Ishikawa (cell line): ENCODE measurements around the gene MRPL11.

Experiments
- CEBPB ChIP-seq: IDR thresholded peaks from 2 replicates; pipeline ENCODE4 v1.6.1; 2012
- CREB1 ChIP-seq: IDR thresholded peaks from 2 replicates; pipeline ENCODE4 v1.6.1; 2012; ENCODE audit warnings: low read depth
- EGR1 ChIP-seq: IDR thresholded peaks from 2 replicates; pipeline ENCODE4 v1.6.1; 2012
- EP300 ChIP-seq: IDR thresholded peaks from 2 replicates; pipeline ENCODE4 v1.6.1; 2012; ENCODE audit warnings: borderline replicate concordance
- FOXM1 ChIP-seq: IDR thresholded peaks from 2 replicates; pipeline ENCODE4 v1.6.1; 2012; ENCODE audit warnings: low read depth, borderline replicate concordance
- NFIC ChIP-seq: IDR thresholded peaks from 2 replicates; pipeline ENCODE4 v1.6.1; 2012
- RAD21 ChIP-seq: IDR thresholded peaks from 2 replicates; pipeline ENCODE4 v1.6.1; 2012; ENCODE audit warnings: low read depth
- TAF1 ChIP-seq: IDR thresholded peaks from 2 replicates; pipeline ENCODE4 v1.6.1; 2012; ENCODE audit warnings: low read depth, mild to moderate bottlenecking
- TCF12 ChIP-seq: IDR thresholded peaks from 2 replicates; pipeline ENCODE4 v1.6.1; 2012; ENCODE audit warnings: low read depth
- TEAD4 ChIP-seq: IDR thresholded peaks from 2 replicates; pipeline ENCODE4 v1.6.1; 2012
- YY1 ChIP-seq: IDR thresholded peaks from 2 replicates; pipeline ENCODE4 v1.6.1; 2012; ENCODE audit warnings: low read depth
- ZBTB7A ChIP-seq: IDR thresholded peaks from 2 replicates; pipeline ENCODE4 v1.6.1; 2012; ENCODE audit warnings: low read depth
- TF ChIP-seq, protein P1 (sequence below): IDR thresholded peaks from 2 replicates; pipeline ENCODE4 v1.6.1; 2012; ENCODE audit warnings: low read depth, mild to moderate bottlenecking
- TF ChIP-seq, protein P2 (sequence below): IDR thresholded peaks from 2 replicates; pipeline ENCODE4 v1.6.1; 2012
- TF ChIP-seq, protein P3 (sequence below): IDR thresholded peaks from 2 replicates; pipeline ENCODE4 v1.6.1; 2012

Gene MRPL11

DNA sequence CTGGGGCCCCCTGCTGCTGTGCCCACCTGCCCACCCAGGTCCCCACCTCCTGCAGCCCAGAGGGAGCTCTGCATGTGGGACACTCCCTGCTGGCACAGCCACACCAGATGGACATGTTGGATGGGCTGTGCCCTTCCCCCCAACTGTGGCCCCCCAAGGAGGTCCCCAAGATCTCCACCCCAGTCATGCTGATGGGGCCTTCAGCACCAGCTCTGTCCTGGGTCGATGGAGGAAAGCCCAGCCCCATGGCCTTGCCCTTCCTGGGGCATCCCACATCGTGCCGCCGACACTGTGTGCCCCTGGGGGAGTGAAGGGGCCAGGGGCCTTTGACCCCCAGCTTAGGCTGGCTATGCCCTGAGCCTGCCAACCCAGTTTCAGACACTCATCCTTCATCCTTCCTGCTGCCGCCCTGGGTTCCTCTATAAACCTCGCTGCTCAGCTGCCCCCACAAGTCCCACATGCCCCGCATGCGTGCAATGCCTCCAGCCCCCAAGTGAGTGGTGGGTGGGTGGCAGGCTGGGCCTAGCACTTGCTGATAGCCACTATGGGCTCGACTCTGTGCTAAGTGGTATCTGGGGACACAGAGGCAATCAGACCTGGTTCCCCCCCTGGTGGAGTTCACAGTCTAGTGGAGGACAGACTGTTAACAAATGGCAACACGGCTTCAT is 37.7 kb upstream of the MRPL11 start:
- TF ChIP-seq TCF12 (no peak), TEAD4 (no peak), CREB1 (no peak), TAF1 (no peak), FOXM1 (no peak), CEBPB (no peak)
- TF ChIP-seq, protein P1, sequence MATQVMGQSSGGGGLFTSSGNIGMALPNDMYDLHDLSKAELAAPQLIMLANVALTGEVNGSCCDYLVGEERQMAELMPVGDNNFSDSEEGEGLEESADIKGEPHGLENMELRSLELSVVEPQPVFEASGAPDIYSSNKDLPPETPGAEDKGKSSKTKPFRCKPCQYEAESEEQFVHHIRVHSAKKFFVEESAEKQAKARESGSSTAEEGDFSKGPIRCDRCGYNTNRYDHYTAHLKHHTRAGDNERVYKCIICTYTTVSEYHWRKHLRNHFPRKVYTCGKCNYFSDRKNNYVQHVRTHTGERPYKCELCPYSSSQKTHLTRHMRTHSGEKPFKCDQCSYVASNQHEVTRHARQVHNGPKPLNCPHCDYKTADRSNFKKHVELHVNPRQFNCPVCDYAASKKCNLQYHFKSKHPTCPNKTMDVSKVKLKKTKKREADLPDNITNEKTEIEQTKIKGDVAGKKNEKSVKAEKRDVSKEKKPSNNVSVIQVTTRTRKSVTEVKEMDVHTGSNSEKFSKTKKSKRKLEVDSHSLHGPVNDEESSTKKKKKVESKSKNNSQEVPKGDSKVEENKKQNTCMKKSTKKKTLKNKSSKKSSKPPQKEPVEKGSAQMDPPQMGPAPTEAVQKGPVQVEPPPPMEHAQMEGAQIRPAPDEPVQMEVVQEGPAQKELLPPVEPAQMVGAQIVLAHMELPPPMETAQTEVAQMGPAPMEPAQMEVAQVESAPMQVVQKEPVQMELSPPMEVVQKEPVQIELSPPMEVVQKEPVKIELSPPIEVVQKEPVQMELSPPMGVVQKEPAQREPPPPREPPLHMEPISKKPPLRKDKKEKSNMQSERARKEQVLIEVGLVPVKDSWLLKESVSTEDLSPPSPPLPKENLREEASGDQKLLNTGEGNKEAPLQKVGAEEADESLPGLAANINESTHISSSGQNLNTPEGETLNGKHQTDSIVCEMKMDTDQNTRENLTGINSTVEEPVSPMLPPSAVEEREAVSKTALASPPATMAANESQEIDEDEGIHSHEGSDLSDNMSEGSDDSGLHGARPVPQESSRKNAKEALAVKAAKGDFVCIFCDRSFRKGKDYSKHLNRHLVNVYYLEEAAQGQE: no peak
- TF ChIP-seq, protein P2, sequence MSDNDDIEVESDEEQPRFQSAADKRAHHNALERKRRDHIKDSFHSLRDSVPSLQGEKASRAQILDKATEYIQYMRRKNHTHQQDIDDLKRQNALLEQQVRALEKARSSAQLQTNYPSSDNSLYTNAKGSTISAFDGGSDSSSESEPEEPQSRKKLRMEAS: no peak

DNA sequence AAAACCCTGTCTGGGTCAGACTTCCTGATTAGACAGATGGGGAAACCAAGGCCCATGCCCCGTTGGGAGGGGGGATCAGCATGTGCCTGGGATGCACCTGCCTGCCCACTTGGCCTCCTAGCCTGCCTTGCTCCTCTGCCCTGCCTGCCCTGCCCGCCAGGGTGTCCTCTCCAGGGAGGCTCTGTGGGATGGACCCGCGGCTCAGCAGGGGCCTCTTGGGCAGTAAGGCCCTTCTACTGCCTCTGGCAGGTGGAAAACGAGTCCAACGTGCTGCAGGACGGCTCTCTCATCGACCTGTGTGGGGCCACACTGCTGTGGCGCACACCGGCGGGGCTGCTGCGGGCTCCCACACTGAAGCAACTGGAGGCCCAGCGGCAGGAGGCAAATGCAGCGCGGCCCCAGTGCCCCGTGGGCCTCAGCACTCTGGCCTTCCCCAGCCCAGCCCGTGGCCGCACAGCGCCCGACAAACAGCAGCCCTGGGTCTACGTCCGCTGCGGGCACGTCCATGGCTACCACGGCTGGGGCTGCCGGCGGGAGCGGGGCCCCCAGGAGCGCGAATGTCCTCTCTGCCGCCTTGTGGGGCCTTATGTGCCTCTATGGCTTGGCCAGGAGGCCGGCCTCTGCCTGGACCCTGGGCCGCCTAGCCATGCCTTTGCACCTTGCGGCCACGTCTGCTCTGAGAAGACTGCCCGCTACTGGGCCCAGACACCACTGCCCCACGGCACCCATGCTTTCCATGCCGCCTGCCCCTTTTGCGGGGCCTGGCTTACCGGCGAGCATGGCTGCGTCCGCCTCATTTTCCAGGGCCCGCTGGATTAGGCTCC is 36.9 kb upstream of the MRPL11 start:
- no peak for TF ChIP-seq EP300
- no peak for TF ChIP-seq EGR1
- no peak for TF ChIP-seq CEBPB
- TF ChIP-seq YY1: no peak
- TF ChIP-seq TEAD4: no peak
- TF ChIP-seq, protein P3, sequence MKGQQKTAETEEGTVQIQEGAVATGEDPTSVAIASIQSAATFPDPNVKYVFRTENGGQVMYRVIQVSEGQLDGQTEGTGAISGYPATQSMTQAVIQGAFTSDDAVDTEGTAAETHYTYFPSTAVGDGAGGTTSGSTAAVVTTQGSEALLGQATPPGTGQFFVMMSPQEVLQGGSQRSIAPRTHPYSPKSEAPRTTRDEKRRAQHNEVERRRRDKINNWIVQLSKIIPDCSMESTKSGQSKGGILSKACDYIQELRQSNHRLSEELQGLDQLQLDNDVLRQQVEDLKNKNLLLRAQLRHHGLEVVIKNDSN: no peak
- no peak for TF ChIP-seq FOXM1
- TF ChIP-seq, protein P1: no peak
- no peak for TF ChIP-seq TAF1
- TF ChIP-seq, protein P2: no peak
- no peak for TF ChIP-seq TCF12
- TF ChIP-seq RAD21: no peak
- no peak for TF ChIP-seq NFIC
- TF ChIP-seq ZBTB7A: no peak
- TF ChIP-seq CREB1: no peak

DNA sequence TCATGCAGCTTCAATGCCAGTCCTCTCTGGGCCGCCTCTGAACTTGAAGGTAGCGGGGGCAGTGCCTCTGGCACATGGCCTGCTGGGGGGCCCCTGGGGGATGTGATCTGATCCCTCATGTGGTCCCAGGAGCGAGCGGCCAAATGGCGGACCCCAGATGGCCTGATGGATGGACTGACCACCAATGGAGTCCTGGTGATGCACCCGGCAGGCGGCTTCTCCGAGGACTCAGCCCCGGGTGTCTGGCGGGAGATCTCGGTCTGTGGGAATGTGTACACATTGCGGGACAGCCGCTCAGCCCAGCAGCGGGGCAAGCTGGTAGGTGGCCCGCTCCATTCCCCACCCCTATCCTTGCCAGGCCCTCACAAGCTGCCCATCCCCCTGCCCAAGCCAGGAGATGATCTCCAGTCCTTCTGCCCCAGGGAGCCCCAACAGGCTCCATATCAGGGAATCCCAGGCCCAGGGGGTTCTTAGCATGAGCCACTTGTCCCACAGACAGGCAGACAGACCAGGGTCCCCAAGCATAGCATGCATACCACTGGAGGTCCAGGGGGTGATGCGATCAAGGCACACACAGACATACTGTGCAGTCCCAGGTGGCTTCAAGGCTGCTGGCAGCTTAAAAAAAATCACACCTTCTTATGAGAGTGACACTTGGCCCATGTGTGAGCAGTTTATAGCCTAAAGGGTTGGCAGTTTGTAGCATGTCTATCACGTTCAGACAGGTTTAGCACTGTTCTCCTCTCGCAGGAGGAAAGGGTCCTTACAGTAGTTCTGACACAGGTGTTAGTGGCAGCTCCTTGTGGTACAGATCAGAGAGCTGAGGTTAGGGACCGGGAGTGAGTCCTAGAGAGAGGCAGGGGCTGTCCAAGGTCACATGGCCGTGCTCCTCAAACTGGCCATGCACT is 35.2 kb upstream of the MRPL11 start:
- TF ChIP-seq TEAD4 (no peak), NFIC (no peak), ZBTB7A (no peak)

DNA sequence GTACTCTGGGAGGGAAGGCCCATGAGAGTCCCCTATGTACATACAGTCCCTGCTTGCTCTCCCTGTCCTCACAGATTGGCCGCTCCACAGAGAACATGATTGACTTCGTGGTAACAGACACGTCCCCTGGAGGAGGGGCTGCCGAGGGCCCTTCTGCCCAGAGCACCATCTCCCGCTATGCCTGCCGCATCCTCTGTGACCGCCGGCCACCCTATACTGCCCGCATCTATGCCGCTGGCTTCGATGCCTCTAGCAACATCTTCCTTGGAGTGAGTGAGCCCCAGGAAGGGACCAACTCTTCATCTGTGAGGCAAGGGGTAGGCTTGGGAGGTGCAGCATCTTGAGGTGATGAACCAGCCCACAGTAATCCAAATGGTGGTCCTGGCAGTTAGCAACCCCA is 34.5 kb upstream of the MRPL11 start:
- TF ChIP-seq CEBPB (no peak), TAF1 (no peak), YY1 (no peak), NFIC (no peak), FOXM1 (no peak), EP300 (no peak), RAD21 (no peak), ZBTB7A (no peak), TCF12 (no peak), EGR1 (no peak), TEAD4 (no peak), CREB1 (no peak)
- TF ChIP-seq, protein P2: no peak
- TF ChIP-seq, protein P1: no peak
- TF ChIP-seq, protein P3: no peak
